MCF 10A (cell line): ENCODE measurements around the gene SDHAF3. TPM values are rescaled to one million over a fixed set of nuclear protein-coding genes. Genes with fewer than 3 reads are reported as not detected.
"Not testable (repeated sequence)": the region's sequence is repeated elsewhere in the genome, so short reads cannot be mapped to it uniquely, and the experiment has no call there.

Experiments
- BruUV-seq: library from RNA; stranded (reverse); fragments of 400-500 nt; replicated peaks from 2 replicates; lab custom pipeline; 2021; lab: Mats Ljungman, UMichigan
- CTCF ChIA-PET: fragments of 300-600 bp; sonication (Branson Sonifier 250); formaldehyde crosslinking; extraction: SDS; loops from one replicate; lab custom pipeline; 2021; ENCODE audit warnings: antibody characterized with exemption, inconsistent platforms; lab: Yijun Ruan, JAX
- POLR2A ChIA-PET: fragments of 300-600, 350-650 bp; sonication (Branson Sonifier 250); formaldehyde crosslinking; extraction: SDS; loops from one replicate; lab custom pipeline; 2020; ENCODE audit warnings: antibody characterized with exemption, inconsistent platforms; lab: Yijun Ruan, JAX
- DNase-seq: peaks from one replicate; pipeline ENCODE4 v3.0.0-alpha.2; 2018; ENCODE audit not compliant: unreplicated experiment
- H3K27ac Mint-ChIP-seq: one replicate; pipeline ENCODE4 v1.8.0; 2022; ENCODE audit warnings: mild to moderate bottlenecking, low read depth, mixed read lengths; ENCODE audit not compliant: unreplicated experiment
- H3K27me3 Mint-ChIP-seq: one replicate; pipeline ENCODE4 v1.8.0; 2022; ENCODE audit warnings: mixed read lengths; ENCODE audit not compliant: insufficient read depth, unreplicated experiment
- H3K36me3 Mint-ChIP-seq: one replicate; pipeline ENCODE4 v1.8.0; 2022; ENCODE audit warnings: mild to moderate bottlenecking, moderate library complexity, mixed read lengths; ENCODE audit not compliant: insufficient read depth, unreplicated experiment
- H3K4me1 Mint-ChIP-seq: one replicate; pipeline ENCODE4 v1.8.0; 2022; ENCODE audit warnings: mixed read lengths; ENCODE audit not compliant: insufficient read depth, unreplicated experiment
- H3K4me3 Mint-ChIP-seq: one replicate; pipeline ENCODE4 v1.8.0; 2022; ENCODE audit warnings: mild to moderate bottlenecking, moderate library complexity, mixed read lengths; ENCODE audit not compliant: unreplicated experiment
- H3K9me3 Mint-ChIP-seq: one replicate; pipeline ENCODE4 v1.8.0; 2022; ENCODE audit warnings: mixed read lengths; ENCODE audit not compliant: unreplicated experiment
- intact Hi-C: fragments of 100-400 bp; cut with micrococcal nuclease; formaldehyde crosslinking; loops from 2 replicates; pipeline ENCODE4 v1.14.1; 2022
- total RNA-seq: library from RNA; stranded (reverse); gene quantifications from 2 replicates; pipeline ENCODE4 v1.2.3, GENCODE V29; 2022
- TF ChIP-seq, protein P1 (sequence below): fragments of 200-600 bp; IDR thresholded peaks from one replicate; pipeline ENCODE4 v1.8.0; 2022; ENCODE audit warnings: antibody characterized with exemption, mild to moderate bottlenecking; ENCODE audit not compliant: unreplicated experiment

Gene SDHAF3
- total RNA-seq, 1 experiment from 2014 or later: 12.3 TPM

DNA sequence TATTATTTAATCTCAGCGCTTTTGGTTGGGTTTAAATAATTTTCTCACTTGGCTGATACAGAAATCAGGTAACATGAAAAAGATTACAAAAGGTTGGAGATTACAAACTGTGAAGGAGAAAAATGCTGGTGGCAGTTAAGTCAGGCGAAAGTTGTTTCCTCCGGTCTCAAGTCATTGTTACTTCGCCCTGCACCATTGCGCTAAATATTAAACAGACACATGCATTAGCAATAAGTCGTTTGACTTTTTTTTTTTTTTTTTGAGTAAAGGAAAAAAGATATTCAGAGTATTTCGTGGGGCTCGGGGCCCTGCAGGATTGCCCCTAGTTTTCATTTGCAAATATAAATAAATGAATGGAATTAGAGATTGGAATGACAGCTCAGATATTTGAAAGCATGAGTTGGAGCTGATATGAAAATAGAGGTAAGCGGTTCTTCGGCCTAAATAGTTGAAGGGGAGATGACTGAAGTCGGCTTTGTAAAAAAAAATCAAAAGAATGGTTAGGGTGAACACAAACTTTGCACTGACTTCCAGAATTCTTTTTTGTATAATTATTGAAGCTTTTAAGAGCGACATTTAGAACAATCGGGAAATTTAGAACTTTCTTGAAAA, 914 bp downstream of the SDHAF3 start:
- no TSS peak for BruUV-seq
- TF ChIP-seq, protein P1, sequence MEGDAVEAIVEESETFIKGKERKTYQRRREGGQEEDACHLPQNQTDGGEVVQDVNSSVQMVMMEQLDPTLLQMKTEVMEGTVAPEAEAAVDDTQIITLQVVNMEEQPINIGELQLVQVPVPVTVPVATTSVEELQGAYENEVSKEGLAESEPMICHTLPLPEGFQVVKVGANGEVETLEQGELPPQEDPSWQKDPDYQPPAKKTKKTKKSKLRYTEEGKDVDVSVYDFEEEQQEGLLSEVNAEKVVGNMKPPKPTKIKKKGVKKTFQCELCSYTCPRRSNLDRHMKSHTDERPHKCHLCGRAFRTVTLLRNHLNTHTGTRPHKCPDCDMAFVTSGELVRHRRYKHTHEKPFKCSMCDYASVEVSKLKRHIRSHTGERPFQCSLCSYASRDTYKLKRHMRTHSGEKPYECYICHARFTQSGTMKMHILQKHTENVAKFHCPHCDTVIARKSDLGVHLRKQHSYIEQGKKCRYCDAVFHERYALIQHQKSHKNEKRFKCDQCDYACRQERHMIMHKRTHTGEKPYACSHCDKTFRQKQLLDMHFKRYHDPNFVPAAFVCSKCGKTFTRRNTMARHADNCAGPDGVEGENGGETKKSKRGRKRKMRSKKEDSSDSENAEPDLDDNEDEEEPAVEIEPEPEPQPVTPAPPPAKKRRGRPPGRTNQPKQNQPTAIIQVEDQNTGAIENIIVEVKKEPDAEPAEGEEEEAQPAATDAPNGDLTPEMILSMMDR: no peak
- intact Hi-C loops: no loop called here
- ChIA-PET CTCF (interaction anchor here (0.7 to 2.5 kb wide), 5 partner anchors 12 to 911 kb away, joined by 4 to 13 read pairs (median 5); no protein-coding TSS in a partner anchor), POLR2A (interaction anchor here (0.6 to 2.8 kb wide), 9 partner anchors 8 to 753 kb away, joined by 3 to 20 read pairs (median 4); partner anchors contain the start of gene ASNS)
- Mint-ChIP-seq H3K27me3 (no peaks in the 10 kb centered on the region), H3K27ac (peak overlapping the region; percentile 68), H3K9me3 (no peaks in the 10 kb centered on the region), H3K4me1 (peaks cover 23% of the 10 kb centered on the region), H3K36me3 (no peaks in the 10 kb centered on the region), H3K4me3 (peak overlapping the region; percentile 94)
- peak; percentile 9 for DNase-seq

DNA sequence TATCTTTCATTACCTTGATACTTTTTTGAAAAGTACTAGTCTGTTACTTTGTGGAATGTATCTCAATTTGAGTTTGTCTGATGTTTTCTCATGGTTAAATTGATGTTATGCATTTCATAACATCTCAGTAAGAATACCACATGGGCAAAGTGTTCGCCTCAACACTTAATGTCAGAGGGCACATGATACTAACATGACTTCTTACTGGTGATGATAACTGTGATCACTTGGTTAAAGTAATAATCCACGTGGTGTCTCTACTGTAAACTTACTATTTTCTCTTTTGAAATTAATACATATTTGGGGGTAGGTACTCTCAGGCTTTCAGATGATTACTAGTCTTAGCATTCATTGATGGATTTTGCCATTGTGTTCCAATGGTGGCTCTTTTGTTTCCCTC, 2.2 kb downstream of the SDHAF3 start:
- no peak for DNase-seq
- TF ChIP-seq, protein P1: no peak
- intact Hi-C loops: no loop called here
- no peaks in the 10 kb centered on the region for H3K27me3 Mint-ChIP-seq
- CTCF ChIA-PET: interaction anchor here (1.0 to 2.4 kb wide), 2 partner anchors 10 to 894 kb away, joined by 4 to 9 read pairs; no protein-coding TSS in a partner anchor
- H3K9me3 Mint-ChIP-seq: peaks cover 1% of the 10 kb centered on the region
- H3K27ac Mint-ChIP-seq: no peak overlapping the region
- peaks cover 23% of the 10 kb centered on the region for H3K4me1 Mint-ChIP-seq
- H3K4me3 Mint-ChIP-seq: no peak overlapping the region
- no peaks in the 10 kb centered on the region for H3K36me3 Mint-ChIP-seq
- POLR2A ChIA-PET: no interaction called here
- BruUV-seq: no TSS peak

DNA sequence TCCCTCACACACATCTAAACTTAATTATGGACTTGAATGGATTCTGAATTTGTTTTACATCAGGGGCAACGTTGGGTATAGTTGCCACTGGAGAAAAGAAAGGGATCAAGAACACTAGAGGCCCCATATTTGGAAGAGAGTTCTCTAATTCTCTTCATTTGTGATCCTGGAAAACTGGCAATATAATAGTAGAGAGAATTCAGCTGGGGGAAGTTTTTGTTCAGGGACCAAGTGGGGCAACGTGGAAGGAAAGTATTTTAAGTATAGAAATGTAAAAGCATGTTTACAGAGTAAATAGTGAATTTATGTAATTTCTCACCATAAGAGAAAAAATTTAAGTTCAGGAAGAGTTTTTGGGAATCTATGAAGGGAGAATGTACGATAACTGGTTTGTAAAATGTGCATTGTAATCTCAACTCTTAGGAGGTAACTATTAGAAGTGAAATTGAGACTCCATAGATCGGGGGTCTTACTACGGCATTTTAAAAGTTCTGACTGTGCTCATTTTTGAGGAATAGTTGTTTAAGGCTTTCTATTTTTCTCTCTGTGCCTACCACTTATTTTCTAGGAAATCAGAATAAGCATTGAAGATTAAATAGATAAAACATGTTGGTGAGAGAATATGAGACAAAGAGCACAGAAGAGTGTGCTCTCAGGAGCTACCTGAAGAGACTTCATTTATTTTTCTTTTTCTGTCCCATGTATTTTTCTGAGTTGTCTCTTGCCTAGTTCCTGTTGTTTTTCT, 3.4 kb downstream of the SDHAF3 start:
- no peaks in the 10 kb centered on the region for H3K27me3 Mint-ChIP-seq
- CTCF ChIA-PET: interaction anchor here (0.9 kb wide), 1 partner anchor 1205 kb away, joined by 3 read pairs; no protein-coding TSS in a partner anchor

DNA sequence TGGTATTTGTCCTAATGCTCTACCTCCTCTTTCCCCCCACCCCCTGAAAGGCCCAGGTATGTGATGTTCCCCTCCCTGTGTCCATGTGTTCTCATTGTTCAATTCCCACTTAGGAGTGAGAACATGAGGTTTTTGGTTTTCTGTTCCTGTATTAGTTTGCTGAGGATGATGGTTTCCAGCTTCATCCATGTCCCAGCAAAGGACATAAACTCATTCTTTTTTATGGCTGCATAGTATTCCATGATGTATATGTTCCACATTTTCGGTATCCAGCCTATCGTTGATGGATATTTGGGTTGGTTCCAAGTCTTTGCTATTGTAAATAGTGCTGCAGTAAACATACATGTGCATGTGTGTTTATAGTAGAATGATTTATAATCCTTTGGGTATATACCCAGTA, 5.6 kb downstream of the SDHAF3 start:
- H3K4me3 Mint-ChIP-seq, POLR2A ChIA-PET, BruUV-seq, intact Hi-C loops, H3K27me3 Mint-ChIP-seq, H3K36me3 Mint-ChIP-seq, DNase-seq, H3K27ac Mint-ChIP-seq: not testable (repeated sequence)
- peaks cover 23% of the 10 kb centered on the region for H3K4me1 Mint-ChIP-seq
- CTCF ChIA-PET: interaction anchor here (0.6 to 1.4 kb wide), 2 partner anchors 22 to 848 kb away, joined by 4 to 5 read pairs; no protein-coding TSS in a partner anchor
- H3K9me3 Mint-ChIP-seq: peaks cover 13% of the 10 kb centered on the region

More for the DNA sequence above, 3.4 kb downstream of the SDHAF3 start:
- H3K4me1 Mint-ChIP-seq: peaks cover 23% of the 10 kb centered on the region
- H3K9me3 Mint-ChIP-seq: peaks cover 13% of the 10 kb centered on the region
- peak overlapping the region; percentile 37 for H3K27ac Mint-ChIP-seq
- no peaks in the 10 kb centered on the region for H3K36me3 Mint-ChIP-seq
- BruUV-seq: no TSS peak
- no peak for DNase-seq
- H3K4me3 Mint-ChIP-seq: no peak overlapping the region
- TF ChIP-seq, protein P1: no peak
- intact Hi-C loops: no loop called here
- POLR2A ChIA-PET: no interaction called here
